ENCODE results near the gene YY1. TPM values are rescaled to one million over a fixed set of nuclear protein-coding genes. Genes with fewer than 3 reads are reported as not detected.
A peak's percentile ranks its signal among the peaks of the same experiment; 100 is the strongest.

The YY1 gene
- total RNA-seq, 2 donors from 2014 or later: 31.3 to 36.3 TPM

DNA sequence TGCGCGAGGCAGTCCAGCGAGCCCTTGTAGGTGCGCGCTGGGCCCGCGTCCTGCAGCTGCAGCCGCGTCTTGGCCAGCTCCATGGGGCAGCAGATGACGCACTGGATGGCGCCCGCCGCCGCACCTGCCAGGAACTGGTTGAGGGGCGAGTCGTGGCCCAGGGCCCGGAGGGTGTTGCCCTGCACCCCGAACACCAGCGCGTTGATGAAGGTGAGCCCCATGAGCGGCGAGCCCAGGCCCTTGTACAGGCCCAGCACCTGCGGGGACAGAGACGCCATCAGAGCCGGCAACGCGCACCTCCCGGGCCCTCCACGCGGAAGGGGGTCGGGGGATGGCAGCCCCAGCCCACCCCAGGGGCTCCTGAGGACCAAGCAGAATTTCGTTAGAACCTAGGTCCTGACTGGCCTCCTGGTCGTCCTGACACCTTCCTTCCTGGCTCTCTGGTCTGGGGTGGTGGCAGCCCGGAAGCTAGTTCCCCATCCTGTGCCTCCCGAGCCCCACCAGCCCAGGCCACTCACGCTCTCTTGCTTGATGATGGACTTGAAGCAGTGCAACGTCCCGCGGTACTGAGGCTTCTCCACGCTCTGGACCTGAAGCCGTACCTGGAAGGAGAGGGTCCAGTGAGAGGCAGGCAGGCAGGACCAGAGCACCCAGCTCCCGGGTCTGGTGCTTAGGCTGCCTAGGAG, 54.0 kb downstream of the YY1 start:
- H3K9me3 ChIP-seq: no peaks in the 10 kb centered on the region
- TF ChIP-seq, protein P1, sequence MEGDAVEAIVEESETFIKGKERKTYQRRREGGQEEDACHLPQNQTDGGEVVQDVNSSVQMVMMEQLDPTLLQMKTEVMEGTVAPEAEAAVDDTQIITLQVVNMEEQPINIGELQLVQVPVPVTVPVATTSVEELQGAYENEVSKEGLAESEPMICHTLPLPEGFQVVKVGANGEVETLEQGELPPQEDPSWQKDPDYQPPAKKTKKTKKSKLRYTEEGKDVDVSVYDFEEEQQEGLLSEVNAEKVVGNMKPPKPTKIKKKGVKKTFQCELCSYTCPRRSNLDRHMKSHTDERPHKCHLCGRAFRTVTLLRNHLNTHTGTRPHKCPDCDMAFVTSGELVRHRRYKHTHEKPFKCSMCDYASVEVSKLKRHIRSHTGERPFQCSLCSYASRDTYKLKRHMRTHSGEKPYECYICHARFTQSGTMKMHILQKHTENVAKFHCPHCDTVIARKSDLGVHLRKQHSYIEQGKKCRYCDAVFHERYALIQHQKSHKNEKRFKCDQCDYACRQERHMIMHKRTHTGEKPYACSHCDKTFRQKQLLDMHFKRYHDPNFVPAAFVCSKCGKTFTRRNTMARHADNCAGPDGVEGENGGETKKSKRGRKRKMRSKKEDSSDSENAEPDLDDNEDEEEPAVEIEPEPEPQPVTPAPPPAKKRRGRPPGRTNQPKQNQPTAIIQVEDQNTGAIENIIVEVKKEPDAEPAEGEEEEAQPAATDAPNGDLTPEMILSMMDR (IDR thresholded peaks at IDR 0.05): no peak
- peaks cover 3 to 50% of the 10 kb centered on the region in 2 donors for H3K4me1 ChIP-seq
- H3K27me3 ChIP-seq: no peaks in the 10 kb centered on the region
- DNase-seq (ENCODE audit: low spot score): no peak
- peak overlapping the region in 1 of 2 donors; percentile 54 for H3K27ac ChIP-seq
- H3K4me3 ChIP-seq: no peak overlapping the region
- peaks cover 11% of the 10 kb centered on the region for H3K36me3 ChIP-seq

- H3K4me1 ChIP-seq: peaks cover 4 to 57% of the 10 kb centered on the region in 2 donors
These were observed 54.7 kb downstream of the YY1 start for GRCh38 chr14:100293497-100294212.

DNA sequence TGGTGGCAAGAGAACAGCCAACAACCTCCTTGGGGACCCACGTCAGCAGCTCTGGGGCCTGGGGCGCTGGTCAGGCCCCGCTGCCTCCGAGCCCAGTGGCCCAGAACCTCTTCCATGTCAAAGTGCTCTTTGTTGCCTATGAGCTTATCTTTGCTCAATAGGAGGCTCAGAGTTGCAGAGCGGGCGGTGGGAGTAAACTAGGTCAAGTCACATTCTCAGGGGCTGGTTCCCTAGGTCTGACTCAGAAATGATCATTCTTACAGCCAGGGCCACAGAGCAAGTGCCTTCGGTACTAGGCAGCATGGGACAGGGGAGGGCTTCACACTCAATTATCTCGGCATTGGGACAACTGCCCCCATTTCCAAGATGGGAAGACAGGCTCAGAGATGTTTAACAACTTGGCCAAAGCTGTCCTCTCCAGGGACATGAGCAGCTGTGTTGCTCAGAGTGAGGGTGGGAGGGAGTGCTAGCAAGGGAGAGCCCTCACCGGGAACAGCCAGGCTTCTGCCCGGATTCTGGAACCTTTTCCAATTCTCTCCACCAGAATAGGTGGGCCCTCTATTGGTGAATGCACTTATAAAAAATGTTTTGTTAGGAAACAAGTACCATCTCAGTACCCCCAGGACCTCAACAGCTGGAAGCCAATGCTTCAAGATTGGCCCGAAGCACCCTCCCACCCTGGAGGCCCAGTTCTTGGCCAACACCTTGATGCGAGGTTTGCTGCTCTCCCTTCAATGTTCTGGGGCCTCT, 55.4 kb downstream of the YY1 start:
- Histone ChIP-seq H3K36me3 (peaks cover 11% of the 10 kb centered on the region), H3K4me3 (no peak overlapping the region), H3K27ac (peak overlapping the region; percentile 54 to 58), H3K9me3 (no peaks in the 10 kb centered on the region), H3K27me3 (no peaks in the 10 kb centered on the region), H3K4me1 (peaks cover 4 to 52% of the 10 kb centered on the region in 2 donors)
- DNase-seq (ENCODE audit: low spot score): peak; percentile 75
- TF ChIP-seq, protein P1 (IDR thresholded peaks at IDR 0.05): no peak

More at GRCh38 chr14:100293497-100294212, 54.7 kb downstream of the YY1 start:
- Histone ChIP-seq H3K27ac (peak overlapping the region; percentile 54 to 58), H3K9me3 (no peaks in the 10 kb centered on the region), H3K27me3 (no peaks in the 10 kb centered on the region), H3K36me3 (peaks cover 11% of the 10 kb centered on the region), H3K4me3 (no peak overlapping the region)
- DNase-seq (ENCODE audit: low spot score): no peak
- TF ChIP-seq, protein P1 (IDR thresholded peaks at IDR 0.05): no peak

GRCh38 chr14:100294963-100295330, 56.0 kb downstream of the YY1 start:
- H3K36me3 ChIP-seq: peaks cover 11% of the 10 kb centered on the region
- DNase-seq (ENCODE audit: low spot score): no peak
- no peaks in the 10 kb centered on the region for H3K27me3 ChIP-seq
- TF ChIP-seq, protein P1 (IDR thresholded peaks at IDR 0.05): no peak
- H3K4me3 ChIP-seq: no peak overlapping the region
- H3K4me1 ChIP-seq: peaks cover 4 to 52% of the 10 kb centered on the region in 2 donors
- H3K9me3 ChIP-seq: no peaks in the 10 kb centered on the region
- H3K27ac ChIP-seq: peak overlapping the region; percentile 54 to 58

GRCh38 chr14:100295376-100296105, 56.6 kb downstream of the YY1 start:
- Histone ChIP-seq H3K27ac (peak overlapping the region; percentile 54 to 58), H3K9me3 (no peaks in the 10 kb centered on the region), H3K27me3 (no peaks in the 10 kb centered on the region), H3K36me3 (peaks cover 11% of the 10 kb centered on the region), H3K4me1 (peaks cover 4 to 50% of the 10 kb centered on the region in 2 donors), H3K4me3 (no peak overlapping the region)
- DNase-seq (ENCODE audit: low spot score): no peak
- TF ChIP-seq, protein P1 (IDR thresholded peaks at IDR 0.05): no peak

Data from right atrium auricular region (tissue), 2 donors.